OCI-LY7 (cell line): ENCODE measurements around the gene ARSD. TPM values are rescaled to one million over a fixed set of nuclear protein-coding genes. Genes with fewer than 3 reads are reported as not detected.

ENCODE experiments used
- BruUV-seq: library from RNA; stranded (reverse); fragments of 400-500 nt; replicated peaks from 2 replicates; lab custom pipeline; 2021; lab: Mats Ljungman, UMichigan
- CTCF ChIA-PET: fragments of 300-600 bp; sonication (Branson Sonifier 250); formaldehyde crosslinking; loops from one replicate; lab custom pipeline; 2022; ENCODE audit warnings: antibody characterized with exemption; ENCODE audit not compliant: unreplicated experiment; lab: Charles Lee
- POLR2A ChIA-PET: fragments of 300-600 bp; sonication (Branson Sonifier 250); formaldehyde crosslinking; loops from one replicate; lab custom pipeline; 2022; ENCODE audit warnings: antibody characterized with exemption; lab: Charles Lee
- DNase-seq: peaks from one replicate; pipeline ENCODE4 v3.0.0-alpha.2; 2015; ENCODE audit warnings: low spot score
- H2AFZ ChIP-seq: fragments of 200-600 bp; sonication (generic), shearing (Covaris generic); 2 replicates; pipeline ENCODE4 v1.6.1; 2014; ENCODE audit warnings: mild to moderate bottlenecking, antibody characterized with exemption, low read length, moderate library complexity
- H3K27ac ChIP-seq: fragments of 200-600 bp; sonication (generic); 2 replicates; pipeline ENCODE4 v1.5.1; 2014; ENCODE audit warnings: mixed run types, low read depth, mild to moderate bottlenecking, moderate library complexity, low read length, inconsistent platforms; ENCODE audit not compliant: poor library complexity, severe bottlenecking
- H3K36me3 ChIP-seq: fragments of 200-600 bp; sonication (generic); 2 replicates; pipeline ENCODE4 v1.6.1; 2014; ENCODE audit warnings: mild to moderate bottlenecking, antibody characterized with exemption, low read length, moderate library complexity, mixed read lengths; ENCODE audit not compliant: insufficient read depth
- H3K4me1 ChIP-seq: fragments of 200-600 bp; sonication (generic); 2 replicates; pipeline ENCODE4 v1.5.1; 2014; ENCODE audit warnings: mild to moderate bottlenecking, low read length; ENCODE audit not compliant: insufficient read depth, poor library complexity, severe bottlenecking
- H3K4me2 ChIP-seq: fragments of 200-600 bp; sonication (generic); 2 replicates; pipeline ENCODE4 v1.6.1; 2014; ENCODE audit warnings: mild to moderate bottlenecking, low read length
- H3K4me3 ChIP-seq: fragments of 200-600 bp; sonication (generic); 2 replicates; pipeline ENCODE4 v1.5.1; 2014; ENCODE audit warnings: mild to moderate bottlenecking, low read depth, low read length; ENCODE audit not compliant: poor library complexity, severe bottlenecking
- H3K79me2 ChIP-seq: fragments of 200-600 bp; sonication (generic); 2 replicates; pipeline ENCODE4 v1.6.1; 2016; ENCODE audit warnings: low read depth, mild to moderate bottlenecking, low read length, moderate library complexity, mixed read lengths; ENCODE audit not compliant: insufficient read depth
- H3K9me2 ChIP-seq: fragments of 200-600 bp; sonication (generic); 2 replicates; pipeline ENCODE4 v1.6.1; 2016; ENCODE audit warnings: mild to moderate bottlenecking, low read length, mixed read lengths; ENCODE audit not compliant: insufficient read depth
- H3K9me3 ChIP-seq: fragments of 200-600 bp; sonication (generic); 2 replicates; pipeline ENCODE4 v1.6.1; 2014; ENCODE audit warnings: mild to moderate bottlenecking, mixed run types, low read length, mixed read lengths
- H4K20me1 ChIP-seq: fragments of 200-600 bp; sonication (generic); 2 replicates; pipeline ENCODE4 v1.6.1; 2014; ENCODE audit warnings: mild to moderate bottlenecking, antibody characterized with exemption, low read length, moderate library complexity, mixed read lengths; ENCODE audit not compliant: insufficient read depth
- EZH2phosphoT487 ChIP-seq: fragments of 200-600 bp; sonication (generic); IDR thresholded peaks from 2 replicates; pipeline ENCODE4 v1.6.1; 2018; ENCODE audit warnings: low read depth, borderline replicate concordance, mild to moderate bottlenecking, mixed run types, antibody characterized with exemption, low read length, moderate library complexity, mixed read lengths
- intact Hi-C: fragments of 100-400 bp; cut with micrococcal nuclease; formaldehyde crosslinking; loops from one replicate; pipeline ENCODE4 v1.10.0; 2022; ENCODE audit not compliant: unreplicated experiment
- total RNA-seq, 2 experiments: library from RNA; depleted of rRNA in 1 of 2; stranded (reverse); fragments of >200 nt in 1 of 2; shearing (Covaris generic) in 1 of 2; gene quantifications; 2 replicates each; pipeline ENCODE4 v1.2.3, GENCODE V29; 2014 to 2022
- TF ChIP-seq, protein P1 (sequence below): fragments of 200-600 bp; sonication (generic); conservative IDR thresholded peaks from 2 replicates; pipeline ENCODE4 v1.5.1; 2014; ENCODE audit warnings: mild to moderate bottlenecking, antibody characterized with exemption, low read length, moderate library complexity, mixed read lengths

ARSD gene
- total RNA-seq, 2 experiments from 2014 or later = not detected

DNA sequence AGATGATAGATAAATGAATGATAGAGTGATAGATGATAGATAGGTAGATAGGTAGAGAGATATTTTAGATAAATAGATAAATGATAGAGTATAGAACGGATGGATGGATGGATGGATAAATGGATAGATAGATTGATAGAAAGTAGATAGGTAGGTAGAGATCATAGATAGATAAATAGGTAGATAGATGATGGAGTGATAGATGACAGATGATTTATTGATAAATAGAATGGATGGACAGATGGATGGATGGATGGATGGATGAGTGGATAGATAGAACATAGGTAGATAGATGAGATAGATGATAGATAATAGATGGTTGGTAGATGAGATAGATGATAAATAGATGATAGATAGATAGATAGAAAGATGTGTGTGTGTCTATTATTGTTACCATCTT is 49.5 kb downstream of the ARSD start:
- no peak for DNase-seq
- POLR2A ChIA-PET = no interaction called here
- no peak overlapping the region for H3K27ac ChIP-seq
- no peaks in the 10 kb centered on the region for H3K4me1 ChIP-seq
- H3K9me2 ChIP-seq = no peaks in the 10 kb centered on the region
- H3K4me3 ChIP-seq = no peak overlapping the region
- no peaks in the 10 kb centered on the region for H4K20me1 ChIP-seq
- intact Hi-C loops = no loop called here
- H3K4me2 ChIP-seq = no peak overlapping the region
- no peaks in the 10 kb centered on the region for H3K36me3 ChIP-seq
- no peaks in the 10 kb centered on the region for H3K9me3 ChIP-seq
- no TSS peak for BruUV-seq
- no peak for TF ChIP-seq EZH2phosphoT487
- TF ChIP-seq, protein P1, sequence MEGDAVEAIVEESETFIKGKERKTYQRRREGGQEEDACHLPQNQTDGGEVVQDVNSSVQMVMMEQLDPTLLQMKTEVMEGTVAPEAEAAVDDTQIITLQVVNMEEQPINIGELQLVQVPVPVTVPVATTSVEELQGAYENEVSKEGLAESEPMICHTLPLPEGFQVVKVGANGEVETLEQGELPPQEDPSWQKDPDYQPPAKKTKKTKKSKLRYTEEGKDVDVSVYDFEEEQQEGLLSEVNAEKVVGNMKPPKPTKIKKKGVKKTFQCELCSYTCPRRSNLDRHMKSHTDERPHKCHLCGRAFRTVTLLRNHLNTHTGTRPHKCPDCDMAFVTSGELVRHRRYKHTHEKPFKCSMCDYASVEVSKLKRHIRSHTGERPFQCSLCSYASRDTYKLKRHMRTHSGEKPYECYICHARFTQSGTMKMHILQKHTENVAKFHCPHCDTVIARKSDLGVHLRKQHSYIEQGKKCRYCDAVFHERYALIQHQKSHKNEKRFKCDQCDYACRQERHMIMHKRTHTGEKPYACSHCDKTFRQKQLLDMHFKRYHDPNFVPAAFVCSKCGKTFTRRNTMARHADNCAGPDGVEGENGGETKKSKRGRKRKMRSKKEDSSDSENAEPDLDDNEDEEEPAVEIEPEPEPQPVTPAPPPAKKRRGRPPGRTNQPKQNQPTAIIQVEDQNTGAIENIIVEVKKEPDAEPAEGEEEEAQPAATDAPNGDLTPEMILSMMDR = no peak
- H3K79me2 ChIP-seq = no peaks in the 10 kb centered on the region
- no peak overlapping the region for H2AFZ ChIP-seq
- CTCF ChIA-PET = no interaction called here

DNA sequence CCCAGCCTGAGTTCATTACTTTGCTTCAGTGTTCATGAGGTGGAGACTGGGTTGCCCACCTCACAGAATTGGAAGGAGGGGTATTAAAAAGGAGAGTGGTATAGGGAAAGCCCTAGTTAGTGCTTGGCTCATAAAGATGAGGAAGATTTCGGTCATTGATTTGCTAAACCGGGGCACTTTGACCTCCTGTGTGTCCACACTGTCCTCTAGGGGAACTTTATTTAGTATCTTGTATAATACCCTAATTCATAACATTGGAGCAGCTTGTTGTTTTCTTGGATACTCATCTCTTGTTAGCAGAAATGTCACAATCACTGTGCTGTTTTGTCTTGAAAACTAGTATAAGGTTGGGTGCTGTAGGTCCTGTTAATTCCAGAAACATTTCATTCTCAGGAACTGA is 50.6 kb downstream of the ARSD start:
- Histone ChIP-seq H3K9me3 (no peaks in the 10 kb centered on the region), H3K36me3 (no peaks in the 10 kb centered on the region), H2AFZ (no peak overlapping the region), H3K4me3 (no peak overlapping the region), H3K27ac (no peak overlapping the region), H3K79me2 (no peaks in the 10 kb centered on the region), H3K4me1 (no peaks in the 10 kb centered on the region), H3K4me2 (no peak overlapping the region), H3K9me2 (no peaks in the 10 kb centered on the region), H4K20me1 (no peaks in the 10 kb centered on the region)
- DNase-seq = no peak
- ChIA-PET POLR2A (no interaction called here), CTCF (no interaction called here)
- TF ChIP-seq, protein P1 = no peak
- no peak for TF ChIP-seq EZH2phosphoT487
- intact Hi-C loops = no loop called here
- no TSS peak for BruUV-seq

DNA sequence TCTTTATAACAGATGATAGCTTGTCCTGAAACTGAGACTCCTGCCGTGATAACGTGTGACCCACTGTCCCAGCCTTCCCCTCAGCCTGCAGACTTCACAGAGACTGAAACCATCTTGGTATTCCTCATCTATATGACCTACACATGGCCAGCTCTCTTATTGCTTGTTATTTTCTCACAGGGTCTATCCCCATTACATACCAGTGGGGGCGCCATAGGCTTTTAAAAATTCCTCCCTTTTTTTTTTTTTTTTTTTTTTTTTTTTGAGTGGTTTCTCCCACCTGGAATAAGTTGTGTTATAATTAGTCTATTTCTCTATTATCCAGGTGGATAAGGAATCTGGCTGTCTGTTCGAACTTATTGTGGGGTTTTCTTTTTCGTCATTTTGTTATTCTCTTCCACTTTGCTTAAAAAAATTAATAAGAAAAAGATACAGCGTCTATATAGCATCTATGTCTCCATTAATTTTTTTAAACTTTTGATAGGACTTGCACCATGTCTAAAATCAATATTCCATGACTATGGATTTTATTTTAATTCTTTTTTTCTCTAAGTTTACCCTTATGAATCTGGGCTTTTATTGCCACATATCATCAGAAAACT is 53.2 kb downstream of the ARSD start:
- no peak overlapping the region for H3K4me2 ChIP-seq
- TF ChIP-seq, protein P1 = peak; percentile 70
- no peak for TF ChIP-seq EZH2phosphoT487
- H3K79me2 ChIP-seq = no peaks in the 10 kb centered on the region
- CTCF ChIA-PET = no interaction called here
- intact Hi-C loops = no loop called here
- no peak overlapping the region for H3K27ac ChIP-seq
- no peak overlapping the region for H2AFZ ChIP-seq
- no peak overlapping the region for H3K4me3 ChIP-seq
- no peaks in the 10 kb centered on the region for H3K36me3 ChIP-seq
- no peaks in the 10 kb centered on the region for H3K9me3 ChIP-seq
- no peak for DNase-seq
- no TSS peak for BruUV-seq
- no peaks in the 10 kb centered on the region for H3K4me1 ChIP-seq
- no peaks in the 10 kb centered on the region for H3K9me2 ChIP-seq
- POLR2A ChIA-PET = no interaction called here
- H4K20me1 ChIP-seq = no peaks in the 10 kb centered on the region
